H9 (cell line): ENCODE results near the gene CCM2. TPM values are rescaled to one million over a fixed set of nuclear protein-coding genes. Genes with fewer than 3 reads are reported as not detected.

Experiments used
- DNase-seq: peaks from one replicate; pipeline ENCODE4 v3.0.0-alpha.2; 2017
- H2AFZ ChIP-seq: one replicate; pipeline ENCODE4 v1.6.1; 2013; ENCODE audit warnings: mild to moderate bottlenecking, low read length, control low read depth, moderate library complexity
- H2AK5ac ChIP-seq: 2 replicates; pipeline ENCODE4 v1.6.1; 2013; ENCODE audit warnings: low read length, control low read depth, mixed read lengths; ENCODE audit not compliant: insufficient read length
- H2BK120ac ChIP-seq: one replicate; pipeline ENCODE4 v1.6.1; 2013; ENCODE audit warnings: low read depth, mild to moderate bottlenecking, low read length, control low read depth, inconsistent platforms; ENCODE audit not compliant: poor library complexity, severe bottlenecking
- H2BK12ac ChIP-seq: 2 replicates; pipeline ENCODE4 v1.6.1; 2013; ENCODE audit warnings: low read length, control low read depth, mixed read lengths, low read depth; ENCODE audit not compliant: insufficient read length
- H2BK15ac ChIP-seq: 2 replicates; pipeline ENCODE4 v1.6.1; 2013; ENCODE audit warnings: low read depth, low read length, control low read depth
- H2BK20ac ChIP-seq: one replicate; pipeline ENCODE4 v1.6.1; 2013; ENCODE audit warnings: low read depth, mild to moderate bottlenecking, low read length, control low read depth, inconsistent platforms; ENCODE audit not compliant: poor library complexity, severe bottlenecking
- H2BK5ac ChIP-seq: 2 replicates; pipeline ENCODE4 v1.6.1; 2013; ENCODE audit warnings: low read length, control low read depth, mixed read lengths; ENCODE audit not compliant: insufficient read length
- H3K14ac ChIP-seq: 2 replicates; pipeline ENCODE4 v1.6.1; 2013; ENCODE audit warnings: low read length, control low read depth; ENCODE audit not compliant: insufficient read depth
- H3K18ac ChIP-seq: 2 replicates; pipeline ENCODE4 v1.6.1; 2013; ENCODE audit warnings: low read depth, mild to moderate bottlenecking, mixed read lengths, low read length, control low read depth; ENCODE audit not compliant: insufficient read length
- H3K23ac ChIP-seq: 2 replicates; pipeline ENCODE4 v1.6.1; 2013; ENCODE audit warnings: low read length, control low read depth, mixed read lengths, low read depth; ENCODE audit not compliant: insufficient read length
- H3K23me2 ChIP-seq: 2 replicates; pipeline ENCODE4 v1.6.1; 2013; ENCODE audit warnings: low read depth, mild to moderate bottlenecking, mixed read lengths, low read length, control low read depth; ENCODE audit not compliant: insufficient read length, poor library complexity, severe bottlenecking
- H3K27ac ChIP-seq: 2 replicates; pipeline ENCODE4 v1.5.1; 2013; ENCODE audit warnings: low read length, control low read depth, mixed read lengths, low read depth; ENCODE audit not compliant: insufficient read length
- H3K27me3 ChIP-seq: 2 replicates; pipeline ENCODE4 v1.6.1; 2013; ENCODE audit warnings: low read length, control low read depth, inconsistent platforms; ENCODE audit not compliant: insufficient read depth
- H3K4ac ChIP-seq: 2 replicates; pipeline ENCODE4 v1.6.1; 2013; ENCODE audit warnings: low read depth, mild to moderate bottlenecking, control low read depth, inconsistent platforms, low read length, moderate library complexity
- H3K4me1 ChIP-seq: 2 replicates; pipeline ENCODE4 v1.6.1; 2013; ENCODE audit warnings: low read length, control low read depth, inconsistent platforms; ENCODE audit not compliant: insufficient read depth
- H3K4me2 ChIP-seq: 2 replicates; pipeline ENCODE4 v1.6.1; 2013; ENCODE audit warnings: low read length, control low read depth, mixed read lengths; ENCODE audit not compliant: insufficient read length, insufficient read depth
- H3K56ac ChIP-seq: 2 replicates; pipeline ENCODE4 v1.6.1; 2013; ENCODE audit warnings: low read depth, mild to moderate bottlenecking, mixed read lengths, low read length, control low read depth; ENCODE audit not compliant: insufficient read length
- H3K79me1 ChIP-seq: 2 replicates; pipeline ENCODE4 v1.6.1; 2013; ENCODE audit warnings: low read depth, mild to moderate bottlenecking, moderate library complexity, low read length, control low read depth, inconsistent platforms; ENCODE audit not compliant: insufficient read depth, poor library complexity, severe bottlenecking
- H3K79me2 ChIP-seq: 2 replicates; pipeline ENCODE4 v1.6.1; 2013; ENCODE audit warnings: low read length, control low read depth, inconsistent platforms; ENCODE audit not compliant: insufficient read depth
- H3K9ac ChIP-seq: 2 replicates; pipeline ENCODE4 v1.6.1; 2013; ENCODE audit warnings: low read length, control low read depth, mixed read lengths; ENCODE audit not compliant: insufficient read length; ENCODE audit errors: extremely low read depth
- H3K9me3 ChIP-seq: one replicate; pipeline ENCODE4 v1.6.1; 2013; ENCODE audit warnings: low read depth, low read length, inconsistent platforms; ENCODE audit not compliant: control insufficient read depth
- H3T11ph ChIP-seq: one replicate; pipeline ENCODE4 v1.6.1; 2013; ENCODE audit warnings: mild to moderate bottlenecking, low read length, control low read depth, inconsistent platforms
- H4K20me1 ChIP-seq: one replicate; pipeline ENCODE4 v1.6.1; 2013; ENCODE audit not compliant: control insufficient read depth, insufficient read length, insufficient read depth
- H4K5ac ChIP-seq: 2 replicates; pipeline ENCODE4 v1.6.1; 2013; ENCODE audit warnings: low read depth, mild to moderate bottlenecking, mixed read lengths, low read length, control low read depth; ENCODE audit not compliant: insufficient read length
- H4K8ac ChIP-seq: replicated peaks from 2 replicates; pipeline ENCODE4 v1.6.1; 2013; ENCODE audit warnings: low read length, control low read depth, mixed read lengths, low read depth; ENCODE audit not compliant: insufficient read length
- H4K91ac ChIP-seq: 2 replicates; pipeline ENCODE4 v1.6.1; 2013; ENCODE audit warnings: low read depth, mild to moderate bottlenecking, moderate library complexity, mixed read lengths, low read length, control low read depth; ENCODE audit not compliant: insufficient read length
- H3K27ac Mint-ChIP-seq, 3 experiments: 2 replicates in 2 of 3; 3 replicates in 1 of 3; pipeline ENCODE4 v1.8.0; 2020 to 2021; ENCODE audit warnings: mixed read lengths in 3 of 3, mild to moderate bottlenecking in 1 of 3, moderate library complexity in 1 of 3
- H3K27me3 Mint-ChIP-seq: 2 replicates; pipeline ENCODE4 v1.8.0; 2021; ENCODE audit warnings: low read depth, mild to moderate bottlenecking, moderate library complexity, mixed read lengths
- H3K36me3 Mint-ChIP-seq, 3 experiments: 2 replicates in 2 of 3; 3 replicates in 1 of 3; pipeline ENCODE4 v1.8.0; 2020 to 2021; ENCODE audit warnings: low read depth in 3 of 3, mixed read lengths in 3 of 3; ENCODE audit not compliant: insufficient read depth in 1 of 3
- H3K4me1 Mint-ChIP-seq, 2 experiments: 2 replicates each; pipeline ENCODE4 v1.8.0; 2020; ENCODE audit warnings: mixed read lengths in 2 of 2
- H3K4me3 Mint-ChIP-seq, 2 experiments: 2 replicates in 1 of 2; 3 replicates in 1 of 2; pipeline ENCODE4 v1.8.0; 2020 to 2021; ENCODE audit warnings: mild to moderate bottlenecking in 2 of 2, mixed read lengths in 2 of 2, moderate library complexity in 1 of 2
- H3K9me3 Mint-ChIP-seq, 2 experiments: 2 replicates in 1 of 2; 3 replicates in 1 of 2; pipeline ENCODE4 v1.8.0; 2020; ENCODE audit warnings: mild to moderate bottlenecking in 2 of 2, mixed read lengths in 2 of 2, moderate library complexity in 1 of 2
- CTCF ChIP-seq: fragments of 200-600 bp; sonication (generic); conservative IDR thresholded peaks from 3 replicates; pipeline ENCODE4 v1.8.0; 2021; ENCODE audit warnings: antibody characterized with exemption, mild to moderate bottlenecking
- WGBS: extraction: QIAGEN DNeasy Blood & Tissue Kit; methylation state at CpG from one replicate; pipeline ENCODE4 v1.1.7; 2013; ENCODE audit warnings: missing lambda C conversion rate, low lambda C conversion rate, mixed read lengths; ENCODE audit not compliant: insufficient read length; ENCODE audit errors: extremely low coverage; 5-methylcytosine and 5-hydroxymethylcytosine counted together
- total RNA-seq: library from RNA; stranded (reverse); gene quantifications from 2 replicates; pipeline ENCODE4 v1.2.1, GENCODE V29; 2021

Gene CCM2
- total RNA-seq, 1 experiment from 2014 or later, result 30.4 TPM

- Histone ChIP-seq H3K79me2 (no peaks in the 10 kb centered on the region), H3K23me2 (no peaks in the 10 kb centered on the region), H3K9ac (no peak overlapping the region), H3K27me3 (no peaks in the 10 kb centered on the region), H2BK12ac (no peak overlapping the region), H2BK20ac (no peak overlapping the region), H3K14ac (no peak overlapping the region), H3K4me1 (no peaks in the 10 kb centered on the region), H4K5ac (no peak overlapping the region), H2AK5ac (no peak overlapping the region), H4K8ac (no peak overlapping the region), H3K56ac (no peak overlapping the region), H4K20me1 (no peaks in the 10 kb centered on the region), H2AFZ (no peak overlapping the region), H3K4ac (no peak overlapping the region), H2BK5ac (no peak overlapping the region), H3K9me3 (no peaks in the 10 kb centered on the region), H3K23ac (no peak overlapping the region), H3K4me2 (no peak overlapping the region), H3K27ac (no peak overlapping the region), H3T11ph (no peak overlapping the region), H2BK120ac (no peak overlapping the region), H3K79me1 (no peaks in the 10 kb centered on the region), H3K18ac (no peak overlapping the region), H4K91ac (no peak overlapping the region), H2BK15ac (no peak overlapping the region)
- no CpG with 5 or more reads among the region's 1 CpG for WGBS
- Mint-ChIP-seq H3K27ac (no peak overlapping the region), H3K27me3 (no peaks in the 10 kb centered on the region), H3K9me3 (no peaks in the 10 kb centered on the region), H3K4me3 (no peak overlapping the region), H3K36me3 (peaks cover 0 to 10% (median 6%) of the 10 kb centered on the region in 3 experiments; a peak in 3 of 7 replicates), H3K4me1 (no peaks in the 10 kb centered on the region)
- DNase-seq, result no peak
- TF ChIP-seq CTCF, result no peak
These were observed 48.7 kb downstream of the CCM2 start for GRCh38 chr7:45048748-45049147.
